Epithelial cell of proximal tubule (primary cell): Measurements from ENCODE around the gene VAC14. TPM values are rescaled to one million over a fixed set of nuclear protein-coding genes. Genes with fewer than 3 reads are reported as not detected.

Experiments
- DNase-seq: peaks from one replicate; pipeline ENCODE4 v3.0.0-alpha.2; 2011; ENCODE audit warnings: low read depth
- H3K4me3 ChIP-seq: 2 replicates; pipeline ENCODE4 v1.5.1; 2011; ENCODE audit warnings: low read depth, mild to moderate bottlenecking, low read length
- total RNA-seq: library from RNA; depleted of rRNA; stranded (reverse); fragments of >200 nt; gene quantifications from 2 replicates; pipeline ENCODE4 v1.2.3, GENCODE V29; 2015
- TF ChIP-seq, protein P1 (sequence below): conservative IDR thresholded peaks from 2 replicates; pipeline ENCODE4 v1.5.1; 2012; ENCODE audit warnings: low read depth, mild to moderate bottlenecking, low read length

VAC14 gene
- total RNA-seq, 1 donor from 2014 or later: 32.5 TPM

DNA sequence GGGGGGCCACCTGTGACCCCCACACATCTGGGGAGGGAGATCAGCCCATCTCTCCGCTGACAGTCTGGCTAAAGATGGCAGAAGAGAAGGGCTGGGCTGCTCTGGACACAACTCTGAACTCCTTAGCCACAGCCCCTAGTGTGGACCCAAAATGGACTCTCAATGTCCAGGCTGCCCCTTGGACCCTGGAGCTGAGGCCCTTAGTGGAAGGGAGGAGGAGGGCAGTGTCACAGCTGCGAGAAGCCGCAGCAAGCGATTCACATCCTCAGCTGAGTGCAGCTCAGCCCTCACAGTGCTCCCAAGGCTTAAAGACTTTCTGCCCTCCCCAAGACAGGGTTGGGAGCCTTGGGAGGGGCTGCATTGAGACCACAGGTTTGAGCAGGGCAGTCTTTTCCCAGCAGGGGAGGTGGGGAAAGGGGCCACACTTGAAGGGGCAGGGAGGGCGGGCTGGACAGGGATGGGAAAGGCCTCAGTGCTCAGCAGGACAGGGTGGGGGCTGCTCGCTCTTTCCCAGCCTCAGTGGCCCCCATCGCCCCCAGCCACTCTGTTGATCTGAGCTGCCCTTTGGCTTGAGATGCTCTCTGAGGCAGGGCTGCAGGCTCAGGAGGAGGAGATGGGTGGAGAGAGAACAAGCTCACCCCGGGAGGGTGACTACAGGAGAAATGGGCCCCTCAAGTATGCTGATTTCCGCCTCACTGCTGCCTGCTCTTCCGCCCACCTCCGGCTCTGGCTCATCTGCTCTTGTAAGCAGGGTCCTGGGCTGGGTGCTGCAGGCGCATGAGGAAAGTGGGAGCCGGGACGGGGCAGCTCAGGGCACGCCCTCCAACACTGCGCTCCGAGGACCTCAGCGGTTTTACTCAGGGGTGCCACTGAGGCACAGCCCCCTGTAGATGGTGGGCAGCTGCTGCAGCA is 64.2 kb downstream of the VAC14 start:
- DNase-seq: no peak
- TF ChIP-seq, protein P1, sequence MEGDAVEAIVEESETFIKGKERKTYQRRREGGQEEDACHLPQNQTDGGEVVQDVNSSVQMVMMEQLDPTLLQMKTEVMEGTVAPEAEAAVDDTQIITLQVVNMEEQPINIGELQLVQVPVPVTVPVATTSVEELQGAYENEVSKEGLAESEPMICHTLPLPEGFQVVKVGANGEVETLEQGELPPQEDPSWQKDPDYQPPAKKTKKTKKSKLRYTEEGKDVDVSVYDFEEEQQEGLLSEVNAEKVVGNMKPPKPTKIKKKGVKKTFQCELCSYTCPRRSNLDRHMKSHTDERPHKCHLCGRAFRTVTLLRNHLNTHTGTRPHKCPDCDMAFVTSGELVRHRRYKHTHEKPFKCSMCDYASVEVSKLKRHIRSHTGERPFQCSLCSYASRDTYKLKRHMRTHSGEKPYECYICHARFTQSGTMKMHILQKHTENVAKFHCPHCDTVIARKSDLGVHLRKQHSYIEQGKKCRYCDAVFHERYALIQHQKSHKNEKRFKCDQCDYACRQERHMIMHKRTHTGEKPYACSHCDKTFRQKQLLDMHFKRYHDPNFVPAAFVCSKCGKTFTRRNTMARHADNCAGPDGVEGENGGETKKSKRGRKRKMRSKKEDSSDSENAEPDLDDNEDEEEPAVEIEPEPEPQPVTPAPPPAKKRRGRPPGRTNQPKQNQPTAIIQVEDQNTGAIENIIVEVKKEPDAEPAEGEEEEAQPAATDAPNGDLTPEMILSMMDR: no peak

DNA sequence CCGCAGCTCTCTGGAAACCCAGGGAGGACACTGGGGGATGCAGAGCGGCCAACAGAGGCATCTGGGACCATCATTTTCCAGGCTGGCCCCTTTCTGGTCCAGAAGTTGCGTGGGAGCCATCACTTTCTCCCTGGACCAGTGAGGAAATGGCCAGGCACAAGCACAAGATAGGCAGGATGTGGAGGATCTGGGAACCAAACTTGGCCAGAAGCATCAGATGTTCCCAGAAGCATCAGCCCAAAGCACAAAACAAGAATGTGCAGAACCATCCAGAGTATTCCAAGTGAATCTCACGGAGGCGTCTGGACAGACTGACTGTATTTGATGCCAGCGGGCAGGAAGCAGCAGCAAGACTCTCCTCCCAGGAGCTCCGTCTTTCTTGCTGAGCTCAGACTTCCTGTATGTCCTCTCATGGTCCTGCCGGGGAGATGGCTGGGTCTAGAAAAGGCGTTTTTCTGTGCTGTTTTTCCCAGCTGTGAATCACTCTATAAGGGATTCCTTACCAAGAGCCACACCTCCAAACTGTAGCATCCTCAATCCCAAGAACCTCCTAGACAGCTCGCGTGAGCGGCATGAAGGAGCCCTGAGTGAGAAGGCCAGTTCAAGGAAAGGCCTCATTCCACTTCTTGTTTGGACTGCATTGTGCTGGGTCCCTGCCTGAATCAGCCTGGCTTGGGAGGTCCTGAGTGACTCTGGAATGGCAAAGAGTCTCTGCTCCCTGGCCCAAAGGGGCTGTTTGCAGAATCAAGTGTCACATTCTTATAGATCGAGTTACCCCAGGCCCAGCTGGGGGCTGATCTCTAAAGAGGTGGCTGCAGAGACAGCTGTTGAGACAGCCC is 65.6 kb downstream of the VAC14 start:
- H3K4me3 ChIP-seq: no peak overlapping the region
- TF ChIP-seq, protein P1: no peak
- no peak for DNase-seq

More for the DNA sequence above, 64.2 kb downstream of the VAC14 start:
- no peak overlapping the region for H3K4me3 ChIP-seq

DNA sequence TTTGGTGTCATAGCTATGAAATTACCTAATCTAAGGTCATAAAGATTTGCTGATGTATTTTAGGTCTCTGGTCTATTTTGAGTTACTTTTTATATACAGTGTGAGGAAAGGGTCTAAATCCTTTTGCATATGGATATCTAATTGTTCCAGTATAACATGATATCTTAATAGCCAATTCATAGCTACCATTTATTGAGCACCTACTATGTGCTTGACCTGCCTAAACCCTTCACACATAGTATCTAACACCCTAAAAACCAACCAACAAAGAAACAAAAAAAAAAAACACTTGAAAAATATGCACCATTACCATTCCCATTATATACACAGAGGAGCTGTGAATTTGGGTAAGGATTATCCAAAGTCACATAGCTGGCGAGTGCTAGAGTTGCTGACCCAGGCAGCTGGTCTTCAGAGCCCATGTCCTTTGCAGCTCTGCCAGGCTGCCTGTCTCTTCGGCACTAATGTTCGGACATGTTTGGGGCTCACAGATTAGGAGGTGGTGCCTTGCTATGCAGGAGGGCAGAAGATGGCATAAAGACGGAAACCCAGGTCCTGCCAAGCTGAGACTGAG is 66.3 kb downstream of the VAC14 start:
- no peak overlapping the region for H3K4me3 ChIP-seq
- no peak for DNase-seq
- TF ChIP-seq, protein P1: no peak

DNA sequence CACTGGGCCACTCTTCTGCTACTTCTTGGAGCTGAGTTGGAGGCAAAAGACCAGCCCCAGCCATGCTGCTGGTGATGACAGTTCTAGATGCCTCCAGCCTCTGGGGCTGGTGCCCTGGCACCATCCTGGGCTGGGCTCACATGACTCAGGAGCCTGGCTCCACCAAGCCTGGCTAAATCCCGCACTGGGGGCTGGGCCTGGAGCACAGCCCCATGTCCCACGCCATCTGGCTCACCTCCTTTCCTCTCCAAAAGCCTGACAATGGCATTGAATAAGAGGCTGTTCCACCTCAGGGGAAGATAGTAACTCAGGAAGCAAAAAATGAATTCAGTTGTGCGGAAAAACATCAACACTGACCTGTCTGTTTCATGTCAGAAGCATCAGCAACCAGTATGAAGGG is 70.0 kb downstream of the VAC14 start:
- no peak for DNase-seq
- no peak overlapping the region for H3K4me3 ChIP-seq
- TF ChIP-seq, protein P1: no peak

DNA sequence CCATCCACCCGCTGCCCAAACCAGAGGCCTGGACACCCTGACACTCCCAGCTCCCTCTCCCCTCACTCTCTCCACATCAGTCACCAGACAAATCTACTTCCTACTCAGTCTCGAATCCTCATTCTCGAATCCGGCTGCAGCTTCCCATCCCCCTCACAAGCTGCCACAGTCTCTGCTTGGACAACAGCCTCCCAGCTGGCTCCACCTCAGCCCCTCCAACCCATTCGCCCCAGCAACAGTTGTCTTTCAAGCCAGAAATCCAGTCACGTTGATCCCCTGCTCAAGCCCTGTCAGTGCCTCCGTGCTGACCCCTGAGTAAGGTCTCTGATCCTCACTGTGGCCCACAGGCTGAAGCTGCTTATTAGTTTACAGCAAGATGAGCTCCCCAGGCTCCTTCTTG is 70.9 kb downstream of the VAC14 start:
- TF ChIP-seq, protein P1: no peak
- no peak for DNase-seq
- no peak overlapping the region for H3K4me3 ChIP-seq

DNA sequence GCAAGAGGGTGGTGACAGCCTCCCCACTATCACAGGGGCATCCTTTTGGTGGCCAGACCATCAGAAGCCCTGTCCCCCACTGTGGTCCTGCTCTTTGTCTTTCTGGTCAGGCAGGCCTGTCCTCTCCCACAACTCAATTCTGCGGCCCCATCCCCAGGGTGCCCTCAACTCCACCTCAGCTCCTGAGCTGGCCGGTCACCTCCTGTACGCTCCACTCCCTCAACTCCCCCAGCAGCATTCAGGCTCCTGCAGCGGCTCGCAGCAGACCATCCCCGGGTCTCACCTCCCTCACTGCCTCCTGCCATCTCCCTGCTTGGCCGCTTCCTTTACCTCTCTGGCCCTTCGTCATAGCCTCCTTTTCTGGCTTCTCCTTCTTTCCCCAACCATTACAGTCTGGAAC is 71.7 kb downstream of the VAC14 start:
- no peak for DNase-seq
- no peak overlapping the region for H3K4me3 ChIP-seq
- TF ChIP-seq, protein P1: no peak
